NK-92 (cell line): Measurements from ENCODE around the gene PARVG.

Experiments
- DNase-seq: peaks from one replicate; lab custom pipeline; 2025; ENCODE audit not compliant: unreplicated experiment; lab: John Stamatoyannopoulos, UW

The PARVG gene

DNA sequence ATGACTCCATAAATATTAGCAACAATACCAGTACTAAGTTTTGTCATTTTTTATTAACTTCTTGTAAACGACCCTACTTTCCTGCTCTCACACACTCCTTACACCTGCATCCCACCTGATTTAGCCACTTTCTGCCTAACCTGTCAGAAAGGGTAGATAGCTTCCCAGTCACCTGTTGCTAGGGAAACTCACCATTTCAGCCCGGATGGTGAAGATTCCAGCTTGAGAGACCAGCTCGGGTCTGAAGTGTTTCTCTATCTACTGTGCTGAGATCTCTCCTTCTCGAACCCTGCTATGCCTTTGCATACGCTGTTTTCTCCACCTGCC, at the start of gene PARVG:
TSS of gene PARVG (plus strand) at position 220 of the 327 bp plus-strand sequence. CDS start 2,405 bp downstream, outside the sequence.
- DNase-seq: no peak

DNA sequence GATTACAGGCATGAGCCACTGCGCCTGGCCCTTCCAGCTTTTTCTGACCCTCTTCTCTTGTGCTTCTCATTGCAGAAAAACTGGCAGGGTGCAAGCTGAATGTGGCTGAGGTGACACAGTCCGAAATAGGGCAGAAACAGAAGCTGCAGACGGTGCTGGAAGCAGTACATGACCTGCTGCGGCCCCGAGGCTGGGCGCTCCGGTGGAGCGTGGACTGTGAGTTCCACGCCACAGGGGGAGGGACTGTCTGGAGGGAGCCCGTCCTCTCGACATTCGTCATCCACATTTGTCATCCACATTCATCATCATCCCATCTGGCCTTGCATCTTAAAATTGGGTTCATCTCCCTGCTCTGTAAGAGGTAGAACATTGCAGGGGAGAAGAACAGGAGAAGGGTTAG, 49.3 kb upstream of the PARVG start:
- DNase-seq: no peak

DNA sequence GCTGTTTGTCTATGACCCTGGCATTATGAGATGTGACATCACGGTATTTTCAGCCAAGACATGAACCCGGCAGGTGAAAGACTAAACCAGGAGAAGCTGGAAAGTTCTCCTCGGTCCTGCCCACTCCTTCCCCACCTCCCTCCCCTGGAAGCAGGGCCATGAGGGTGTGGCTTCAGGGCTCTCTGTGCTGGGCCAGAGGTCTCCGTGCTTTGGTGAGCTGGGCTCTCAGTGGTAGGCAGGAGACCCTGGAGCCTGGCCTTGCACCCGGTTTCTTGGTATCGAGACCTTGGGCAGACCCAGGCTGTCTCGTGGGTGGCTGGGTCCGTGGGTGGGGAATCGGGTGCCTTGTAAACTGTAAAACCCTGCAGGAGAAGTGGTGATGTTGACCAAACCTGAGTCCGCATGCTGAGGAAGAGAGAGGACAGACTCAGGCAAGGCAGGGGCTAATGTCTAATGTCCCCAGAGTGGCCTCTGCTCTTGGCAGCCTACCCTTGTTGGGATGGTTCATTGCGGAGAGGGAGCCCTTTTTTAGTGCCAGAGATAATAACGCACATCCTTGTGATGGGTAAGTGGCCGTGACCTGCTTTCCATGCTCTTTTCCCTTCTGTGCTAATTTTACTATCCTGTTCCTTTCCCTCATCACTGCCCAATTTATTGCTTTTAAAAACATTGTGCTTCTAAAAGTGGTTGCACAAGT, 48.6 kb upstream of the PARVG start:
- DNase-seq: no peak

- no peak for DNase-seq
Measured at GRCh38 chr22:44132724-44133123, 48.0 kb upstream of the PARVG start.

GRCh38 chr22:44133161-44133560, 47.6 kb upstream of the PARVG start:
- no peak for DNase-seq

DNA sequence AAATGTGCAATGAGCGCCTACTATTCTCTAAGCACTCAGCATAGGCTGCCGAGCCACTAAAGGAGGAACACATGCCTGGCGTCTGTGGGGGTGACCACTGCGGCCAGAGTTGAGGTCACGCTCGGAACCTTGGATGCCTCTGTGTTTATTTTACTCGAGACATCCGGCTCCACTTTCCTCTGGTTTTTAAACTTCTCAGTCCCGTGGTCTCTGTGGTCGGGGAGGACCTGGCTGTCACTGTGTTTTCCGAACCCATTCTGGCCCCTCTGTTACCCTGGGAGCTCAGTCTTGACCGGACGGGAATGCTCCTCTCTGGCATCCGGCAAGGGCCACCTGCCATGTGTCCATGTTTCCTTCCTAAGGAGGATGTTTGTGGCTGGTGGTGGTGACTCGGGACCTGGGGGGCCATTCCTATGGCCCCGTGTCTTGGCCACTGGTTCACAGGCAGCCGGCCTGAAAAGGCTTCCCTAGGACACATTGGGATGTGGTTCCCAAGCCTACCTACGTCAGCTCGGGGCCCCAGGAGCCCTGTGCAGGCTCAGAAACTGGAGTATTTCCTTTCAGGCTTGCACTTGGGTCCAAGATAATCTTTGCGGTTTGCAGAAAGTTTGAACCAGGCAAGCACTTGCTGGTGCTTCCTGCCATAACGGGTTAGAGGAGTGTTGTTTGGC, 46.7 kb upstream of the PARVG start:
- no peak for DNase-seq

GRCh38 chr22:44136112-44136511, 44.6 kb upstream of the PARVG start:
- DNase-seq: no peak

DNA sequence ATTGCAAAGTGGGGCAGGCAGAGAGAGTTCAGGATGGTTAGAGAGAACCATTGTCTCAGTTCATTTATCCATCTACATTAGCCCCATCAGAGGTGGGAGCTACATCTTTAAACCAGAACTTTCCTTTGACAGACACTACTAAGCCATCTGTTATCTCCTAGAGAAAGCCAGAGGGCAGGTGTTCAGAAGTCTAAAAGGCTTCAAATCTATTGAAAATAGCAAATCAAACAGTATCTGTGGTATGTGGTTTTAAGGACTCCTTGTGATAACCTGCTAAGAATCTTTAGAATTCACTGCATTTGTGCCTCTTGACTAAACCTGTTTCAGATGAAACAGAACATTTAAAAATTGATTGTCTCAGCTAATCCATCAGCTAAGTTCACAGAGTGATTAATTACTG, 43.9 kb upstream of the PARVG start:
- DNase-seq: no peak

GRCh38 chr22:44137415-44137814, 43.3 kb upstream of the PARVG start:
- DNase-seq: no peak

DNA sequence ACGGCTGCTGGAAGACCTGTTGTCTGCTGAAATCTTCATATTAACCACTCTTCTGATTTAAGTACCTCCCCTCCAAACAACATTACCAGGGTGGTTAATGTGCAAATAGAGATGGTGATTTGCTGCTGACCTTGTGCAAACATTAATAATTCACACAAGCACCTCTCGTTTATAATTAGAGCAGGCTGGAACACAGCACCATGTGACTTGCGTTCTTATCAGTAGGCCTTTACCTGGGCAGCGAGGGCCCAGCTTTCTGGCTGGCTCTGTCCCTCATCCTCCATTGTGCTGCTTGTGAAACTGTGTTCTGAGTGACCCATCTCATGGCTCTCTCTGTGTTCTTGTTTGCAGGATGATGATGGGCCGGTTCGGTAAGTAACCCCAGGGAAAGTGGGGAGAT, 41.0 kb upstream of the PARVG start:
- DNase-seq: no peak

GRCh38 chr22:44142421-44143104, 38.2 kb upstream of the PARVG start:
- DNase-seq: no peak

GRCh38 chr22:44143105-44143474, 37.6 kb upstream of the PARVG start:
- DNase-seq: no peak

DNA sequence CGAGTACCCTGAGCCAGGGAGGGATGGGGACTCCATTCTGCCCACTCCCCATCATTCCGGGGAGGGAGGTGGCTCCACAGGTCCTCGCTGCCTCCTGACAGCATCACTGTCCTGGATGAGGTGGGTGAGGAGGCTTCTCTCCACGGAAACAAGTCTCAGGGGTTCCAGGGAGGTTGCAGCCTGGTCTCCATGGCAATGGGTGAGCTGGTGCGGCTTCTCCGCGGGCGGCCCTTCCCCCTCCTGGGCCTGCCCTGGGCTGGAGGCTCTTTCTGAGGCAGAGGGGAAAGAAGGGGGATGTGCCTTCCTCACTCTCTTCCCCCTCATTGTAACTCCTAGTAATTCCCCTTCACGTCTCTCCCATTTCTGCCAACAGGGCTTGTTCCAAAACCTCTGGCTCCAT, 37.1 kb upstream of the PARVG start:
- no peak for DNase-seq

DNA sequence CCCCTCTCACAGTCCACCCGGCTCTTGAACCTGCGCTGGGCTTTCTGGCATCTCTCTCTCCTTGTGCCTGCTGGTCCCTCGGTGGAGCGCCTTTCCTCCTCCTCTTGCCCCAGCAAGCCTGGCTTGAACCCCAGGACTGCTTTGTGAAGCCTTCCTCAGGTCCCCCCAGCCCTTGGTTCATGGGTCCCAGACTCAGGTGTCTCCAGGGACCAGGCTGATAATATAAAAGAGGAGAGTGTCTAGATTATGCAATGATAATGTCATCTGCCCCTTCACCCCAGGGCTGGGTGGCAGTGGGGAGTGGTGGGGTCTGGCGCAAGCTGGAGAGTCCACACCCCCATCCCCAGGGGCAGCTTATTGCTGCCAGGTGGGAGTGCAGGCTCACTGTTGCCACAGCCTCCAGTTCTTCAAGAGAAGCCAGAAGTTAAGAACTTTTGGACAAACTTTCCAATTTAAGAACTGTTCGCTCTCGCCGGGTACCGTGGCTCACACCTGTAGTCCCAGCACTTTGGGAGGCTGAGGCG, 36.6 kb upstream of the PARVG start:
- DNase-seq: no peak

DNA sequence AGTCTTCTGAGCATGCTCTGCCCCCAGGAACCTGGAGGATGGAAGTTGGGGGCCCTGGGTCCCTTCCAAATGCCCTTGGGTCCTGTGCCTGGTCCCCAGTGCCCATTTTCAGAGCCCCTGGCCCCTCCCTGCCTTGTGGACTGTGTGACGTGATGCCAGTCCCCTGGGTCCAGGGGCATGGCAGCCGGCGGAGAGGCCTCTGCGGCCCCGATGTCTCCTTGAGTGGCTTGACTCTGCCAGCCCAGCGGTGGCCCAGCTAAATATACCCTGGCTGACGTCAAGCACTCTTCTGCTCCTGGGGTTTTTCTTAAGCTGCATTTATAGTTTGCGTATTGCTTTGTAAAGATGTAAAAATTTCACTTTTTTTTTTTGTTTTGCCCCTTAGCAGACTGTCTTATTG, 35.2 kb upstream of the PARVG start:
- no peak for DNase-seq

DNA sequence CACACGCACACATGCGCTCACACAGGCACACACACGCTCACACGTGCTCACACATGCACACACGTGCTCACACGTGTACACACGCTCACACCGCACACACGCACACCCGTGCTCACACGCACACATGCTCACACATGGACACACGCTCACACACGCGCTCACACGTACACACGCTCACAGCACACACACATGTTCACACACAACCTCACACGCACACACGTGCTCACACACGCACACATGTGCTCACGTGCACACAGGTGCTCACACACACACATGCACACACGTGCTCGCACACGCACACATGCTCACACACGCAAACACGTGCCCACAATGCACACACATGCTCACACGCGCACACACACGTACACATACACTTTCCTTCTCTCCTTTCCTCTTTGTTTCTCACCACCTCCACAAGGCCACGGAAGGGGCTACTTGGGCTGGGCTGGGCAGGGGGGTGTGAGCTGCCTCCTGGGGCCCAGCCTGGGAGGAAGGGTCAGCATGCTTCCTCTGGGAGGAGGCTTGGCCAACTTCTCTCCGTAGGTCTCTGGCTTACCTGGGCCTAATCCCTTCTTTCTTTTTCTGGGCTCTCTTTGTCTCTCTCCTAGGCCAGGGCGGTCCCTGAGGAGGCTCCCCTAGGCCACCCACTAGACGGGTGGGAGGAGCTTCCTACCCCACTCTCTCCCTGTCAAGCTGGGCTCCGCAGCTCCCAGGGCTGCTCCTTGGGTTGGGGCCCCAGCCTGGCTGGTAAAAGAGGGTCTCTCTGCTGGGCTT, 34.5 kb upstream of the PARVG start:
- no peak for DNase-seq

GRCh38 chr22:44147008-44147645, 33.6 kb upstream of the PARVG start:
- DNase-seq: no peak

- DNase-seq: no peak
Measured at GRCh38 chr22:44147821-44148574, 32.7 kb upstream of the PARVG start.

DNA sequence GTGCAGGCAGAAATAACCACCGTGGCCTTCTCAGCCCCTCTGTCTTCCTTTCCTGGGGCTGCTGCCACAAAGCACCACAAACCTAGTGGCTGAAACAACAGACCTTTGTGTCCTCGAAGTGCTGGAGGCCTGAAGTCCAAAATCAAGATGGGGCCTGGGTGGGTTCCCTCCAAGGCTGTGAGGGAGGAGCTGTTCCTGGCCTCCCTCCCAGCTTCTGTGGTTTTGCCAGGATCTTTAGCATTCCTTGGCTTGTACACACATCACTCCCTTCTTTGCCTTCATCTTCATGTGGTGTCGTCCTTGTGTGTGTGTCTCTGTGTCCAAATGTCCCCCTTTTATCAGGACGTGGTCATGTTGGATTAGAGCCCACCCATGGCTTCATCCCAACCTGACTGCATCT, 29.0 kb upstream of the PARVG start:
- no peak for DNase-seq

- no peak for DNase-seq
Measured at GRCh38 chr22:44153710-44154109, 27.0 kb upstream of the PARVG start.
